SKM-1 treated with dmso at 0.1 percent for 144 hours (cell line): ENCODE results near the gene DFFA.
A peak's percentile ranks its signal among the peaks of the same experiment; 100 is the strongest.
"Not testable (repeated sequence)": the region's sequence is repeated elsewhere in the genome, so short reads cannot be mapped to it uniquely, and the experiment has no call there.

Source experiments
- DNase-seq: peaks from one replicate; lab custom pipeline; 2025; ENCODE audit not compliant: unreplicated experiment; lab: John Stamatoyannopoulos, UW

Gene DFFA

DNA sequence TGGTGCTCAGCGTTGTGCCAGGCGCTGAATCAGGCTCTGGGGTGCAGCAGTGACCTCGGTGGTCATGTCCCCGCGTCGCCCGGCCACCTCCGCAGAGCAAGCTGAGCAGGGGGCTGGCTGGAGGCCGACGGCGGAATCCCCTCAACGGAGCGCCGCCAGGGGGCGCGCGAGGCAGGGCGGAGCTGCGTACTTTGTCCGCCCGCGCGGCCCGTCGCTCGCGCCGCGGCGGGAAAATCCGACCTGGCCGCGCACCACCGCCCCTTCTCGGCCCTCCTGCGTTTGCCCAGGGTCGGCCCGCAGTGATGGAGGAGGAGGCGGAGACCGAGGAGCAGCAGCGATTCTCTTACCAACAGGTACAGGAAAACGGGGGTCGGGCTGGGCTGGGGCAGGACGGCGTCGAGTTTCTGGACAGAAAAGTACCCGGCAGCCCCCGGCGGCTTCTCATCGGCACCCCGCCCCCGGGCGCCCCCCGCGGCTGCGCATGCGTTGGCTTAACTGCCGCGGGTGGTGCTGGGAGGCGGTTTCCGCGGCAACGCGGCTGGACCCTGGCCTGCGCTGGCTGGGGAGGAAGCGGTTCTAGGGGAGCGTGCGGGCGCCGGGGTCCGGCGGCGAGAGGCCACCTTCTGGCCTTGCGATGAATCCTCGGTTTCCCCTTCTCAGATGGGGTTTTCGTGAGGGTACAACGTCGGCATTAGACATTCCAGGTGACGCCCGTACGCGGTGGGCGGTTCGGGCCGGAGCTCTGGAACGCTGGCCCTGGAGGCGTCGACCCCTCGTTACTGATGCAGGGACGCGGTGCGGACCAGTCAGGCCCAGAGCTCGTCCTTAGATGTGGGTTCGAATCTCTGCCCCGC lies 41.9 kb downstream of the DFFA start, which contains the start of gene CENPS:
Gene CENPS (plus strand): TSS at position 218 of the 854 bp plus-strand sequence. CDS start 85 bp downstream, at position 303.
- DNase-seq: peak; percentile 78

DNA sequence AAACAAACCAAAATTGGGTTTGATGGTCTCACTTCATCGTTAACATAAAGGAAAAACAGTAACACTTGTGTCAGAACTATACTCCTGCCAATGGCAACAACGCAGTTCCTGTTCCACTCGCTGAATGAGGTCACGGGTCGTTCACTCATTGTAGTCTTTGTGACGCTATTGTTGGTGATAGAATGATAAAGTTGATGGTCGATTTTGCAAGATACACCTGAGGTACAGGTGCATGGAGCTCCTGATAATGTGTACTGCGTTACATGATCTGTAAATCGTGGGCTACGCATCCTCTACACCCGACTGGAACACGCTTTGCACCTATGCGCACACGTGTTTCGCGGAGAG lies 42.5 kb downstream of the DFFA start:
- no peak for DNase-seq

DNA sequence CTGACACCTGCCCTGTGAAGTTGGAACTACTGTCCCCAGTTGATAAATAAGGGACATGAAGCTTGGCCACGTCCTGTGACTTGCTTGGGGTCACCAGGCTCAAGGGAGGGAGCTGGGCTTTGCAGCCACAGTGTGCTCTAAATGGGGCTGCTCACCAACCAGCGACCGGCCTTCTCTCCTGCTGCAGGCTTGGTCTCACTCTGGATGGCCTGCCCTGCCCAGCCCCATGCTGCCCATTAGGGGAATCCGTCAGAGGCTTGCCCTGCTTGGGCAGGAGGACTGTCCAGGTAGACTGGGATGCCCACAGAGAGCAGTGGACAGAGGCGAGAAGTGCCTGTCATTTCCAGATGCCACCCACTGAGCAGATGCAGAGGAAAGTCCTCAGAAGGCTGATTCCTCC lies 43.3 kb downstream of the DFFA start:
- DNase-seq: no peak

DNA sequence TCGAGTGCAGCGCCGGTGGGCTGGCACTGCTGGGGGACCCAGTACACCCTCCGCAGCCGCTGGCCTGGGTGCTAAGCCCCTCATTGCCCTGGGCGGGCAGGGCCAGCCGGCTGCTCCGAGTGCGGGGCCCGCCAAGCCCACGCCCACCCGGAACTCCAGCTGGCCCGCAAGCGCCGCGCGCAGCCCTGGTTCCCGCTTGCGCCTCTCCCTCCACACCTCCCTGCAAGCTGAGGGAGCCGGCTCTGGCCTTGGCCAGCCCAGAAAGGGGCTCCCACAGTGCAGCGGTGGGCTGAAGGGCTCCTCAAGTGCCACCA lies 45.8 kb downstream of the DFFA start:
- DNase-seq: not testable (repeated sequence)

DNA sequence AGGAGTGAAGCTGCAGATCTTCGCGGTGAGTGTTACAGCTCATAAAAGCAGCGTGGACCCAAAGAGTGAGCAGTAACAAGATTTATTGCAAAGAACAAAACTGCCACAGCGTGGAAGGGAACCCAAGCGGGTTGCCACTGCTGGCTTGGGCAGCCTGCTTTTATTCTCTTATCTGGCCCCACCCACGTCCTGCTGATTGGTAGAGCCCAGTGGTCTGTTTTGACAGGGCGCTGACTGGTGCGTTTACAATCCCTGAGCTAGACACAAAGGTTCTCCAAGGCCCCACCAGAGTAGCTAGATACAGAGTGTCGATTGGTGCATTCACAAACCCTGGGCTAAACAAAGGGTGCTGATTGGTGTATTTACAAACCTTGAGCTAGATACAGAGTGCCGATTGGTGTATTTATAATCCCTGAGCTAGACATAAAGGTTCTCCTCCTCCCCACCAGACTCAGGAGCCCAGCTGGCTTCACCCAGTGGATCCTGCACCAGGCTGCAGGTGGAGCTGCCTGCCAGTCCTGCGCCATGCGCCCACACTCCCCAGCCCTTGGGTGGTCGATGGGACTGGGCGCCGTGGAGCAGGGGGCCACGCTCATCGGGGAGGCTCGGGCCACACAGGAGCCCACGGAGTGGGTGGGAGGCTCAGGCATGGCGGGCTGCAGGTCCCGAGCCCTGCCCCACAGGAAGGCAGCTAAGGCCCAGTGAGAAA lies 46.3 kb downstream of the DFFA start:
- DNase-seq: not testable (repeated sequence)

DNA sequence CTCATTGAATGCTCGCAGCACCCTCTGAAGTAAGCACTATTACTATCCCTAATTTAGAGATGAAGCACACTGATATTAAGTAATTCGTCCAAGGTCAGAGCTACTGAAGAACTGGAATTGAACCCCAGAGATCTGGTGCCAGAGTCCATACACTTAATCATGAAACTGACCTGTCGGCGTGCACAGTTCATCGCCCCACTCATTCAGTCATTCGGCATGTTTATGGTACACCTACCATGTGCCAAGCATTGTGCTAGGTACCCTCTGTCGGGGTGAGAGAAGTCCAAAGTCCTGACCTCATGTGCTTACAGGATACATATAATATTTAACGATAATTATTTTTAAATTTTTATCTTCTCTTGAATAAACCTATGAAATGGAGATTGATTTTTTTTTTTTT lies 47.7 kb downstream of the DFFA start:
- no peak for DNase-seq

DNA sequence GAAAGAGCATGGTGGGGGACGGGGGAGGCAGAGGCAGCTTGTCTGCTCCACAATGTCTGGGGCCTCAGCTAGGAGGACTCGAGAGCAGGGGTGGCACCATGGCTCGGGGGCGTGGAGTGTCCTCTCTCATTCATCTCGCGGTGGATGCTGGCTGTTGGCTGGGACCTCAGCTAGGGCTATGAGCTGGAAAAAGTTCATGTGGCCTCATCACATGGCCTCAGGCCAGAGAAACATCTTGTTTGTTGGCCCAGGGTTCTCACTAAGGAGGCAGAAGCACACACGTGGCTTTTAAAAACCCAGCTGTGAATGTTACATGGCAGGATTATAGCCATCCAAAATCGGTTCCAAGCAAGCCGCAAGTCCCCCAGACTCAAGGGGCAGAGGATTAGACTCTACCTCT lies 48.3 kb downstream of the DFFA start:
- DNase-seq: no peak

DNA sequence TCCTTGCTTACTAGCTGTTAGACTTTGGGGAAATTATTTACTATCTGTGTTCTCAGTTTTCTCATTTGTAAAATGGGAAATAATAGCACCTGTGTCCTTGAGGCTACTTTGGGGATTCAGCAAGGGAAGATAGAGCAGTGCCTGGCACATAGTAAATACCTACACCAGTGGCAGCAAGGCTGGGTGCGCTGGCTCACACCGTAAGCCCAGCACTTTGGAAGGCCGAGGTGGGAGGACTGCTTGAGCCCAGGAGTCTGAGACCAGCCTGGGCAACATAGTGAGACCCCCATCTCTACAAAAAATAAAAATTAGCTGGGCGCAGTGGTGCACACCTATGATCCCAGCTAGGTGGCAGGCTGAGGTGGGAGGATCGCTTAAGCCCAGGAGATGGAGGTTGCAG lies 50.7 kb downstream of the DFFA start:
- DNase-seq: no peak

DNA sequence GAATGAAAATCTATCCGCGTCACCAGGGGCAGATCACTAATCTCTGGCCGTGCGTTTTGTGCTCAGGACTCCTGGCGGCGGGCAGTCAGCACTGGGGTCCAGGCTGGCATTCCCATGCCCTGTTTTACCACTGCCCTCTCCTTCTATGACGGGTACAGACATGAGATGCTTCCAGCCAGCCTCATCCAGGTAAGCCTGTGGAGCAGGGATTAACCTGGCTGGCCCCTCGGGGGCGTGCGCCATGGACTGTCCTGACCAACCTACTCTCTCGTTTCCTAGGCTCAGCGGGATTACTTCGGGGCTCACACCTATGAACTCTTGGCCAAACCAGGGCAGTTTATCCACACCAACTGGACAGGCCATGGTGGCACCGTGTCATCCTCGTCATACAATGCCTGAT lies 53.0 kb downstream of the DFFA start:
- DNase-seq: no peak

DNA sequence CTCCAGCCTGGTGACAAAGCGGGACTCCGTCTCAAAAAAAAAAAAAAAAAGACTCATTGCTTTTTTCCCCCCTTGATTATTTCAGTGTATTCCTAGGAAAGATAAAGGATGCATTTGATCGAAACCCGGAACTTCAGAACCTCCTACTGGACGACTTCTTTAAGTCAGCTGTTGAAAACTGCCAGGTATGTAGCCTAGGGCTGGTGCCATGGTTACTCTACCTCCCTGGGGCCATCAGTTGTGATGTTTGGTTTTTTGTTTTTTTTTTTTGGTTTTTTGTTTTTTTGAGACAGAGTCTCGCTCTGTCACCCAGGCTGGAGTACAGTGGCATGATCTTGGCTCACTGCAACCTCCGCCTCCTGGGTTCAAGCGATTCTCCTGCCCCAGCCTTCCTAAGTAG lies 53.6 kb downstream of the DFFA start:
- DNase-seq: not testable (repeated sequence)

DNA sequence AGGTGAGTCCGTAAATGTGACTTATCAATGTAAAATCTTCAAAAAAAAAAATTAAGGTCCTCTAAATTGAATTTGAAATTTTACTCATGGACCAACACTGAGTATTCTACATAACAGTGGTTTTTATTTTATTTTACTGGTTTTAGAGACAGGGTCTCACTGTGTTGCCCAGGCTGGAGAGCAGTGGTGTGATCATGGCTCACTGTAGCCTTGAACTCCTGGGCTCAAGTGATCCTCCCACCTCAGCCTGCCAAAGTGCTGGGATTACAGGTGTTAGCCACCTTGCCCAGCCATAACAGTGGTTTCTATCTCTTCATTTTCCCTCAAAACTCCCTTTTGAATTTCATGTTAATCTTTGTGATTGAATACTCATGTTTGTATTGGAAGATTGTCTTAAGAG lies 56.4 kb downstream of the DFFA start:
- not testable (repeated sequence) for DNase-seq

DNA sequence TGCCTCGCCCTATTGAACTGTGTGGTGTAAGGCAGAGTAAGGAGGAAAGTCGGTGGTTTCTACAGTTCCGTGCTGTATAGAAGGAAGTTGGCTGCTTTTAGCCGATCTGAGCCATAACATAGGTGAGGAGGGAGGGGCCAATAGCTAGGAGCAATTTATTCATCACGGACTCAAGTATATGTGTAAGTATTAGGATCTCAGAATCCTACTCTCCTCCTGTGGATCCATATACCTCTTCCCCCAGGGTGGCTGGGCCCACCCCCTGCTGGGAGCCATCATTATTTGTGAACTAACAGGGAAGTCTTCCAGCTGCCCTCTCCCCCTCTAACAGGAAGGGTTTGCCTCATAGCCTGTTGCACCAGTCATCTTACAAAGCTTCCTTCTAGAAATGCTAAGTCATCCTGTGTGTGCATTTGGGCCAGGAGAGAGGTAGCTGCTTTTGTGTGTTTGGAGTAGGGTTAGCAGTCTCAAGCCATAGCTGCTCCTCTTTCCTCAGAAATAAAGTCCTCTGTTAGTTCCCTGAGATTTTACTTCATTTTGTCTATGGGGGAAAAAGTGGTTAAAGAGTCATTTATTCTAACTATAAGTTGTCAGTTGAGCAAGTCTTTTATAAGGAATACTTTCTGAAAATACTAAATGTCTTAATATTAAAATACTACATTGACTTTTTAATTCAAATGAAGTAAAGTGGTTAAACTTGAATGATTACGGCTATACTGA lies 57.0 kb downstream of the DFFA start:
- peak; percentile 96 for DNase-seq

DNA sequence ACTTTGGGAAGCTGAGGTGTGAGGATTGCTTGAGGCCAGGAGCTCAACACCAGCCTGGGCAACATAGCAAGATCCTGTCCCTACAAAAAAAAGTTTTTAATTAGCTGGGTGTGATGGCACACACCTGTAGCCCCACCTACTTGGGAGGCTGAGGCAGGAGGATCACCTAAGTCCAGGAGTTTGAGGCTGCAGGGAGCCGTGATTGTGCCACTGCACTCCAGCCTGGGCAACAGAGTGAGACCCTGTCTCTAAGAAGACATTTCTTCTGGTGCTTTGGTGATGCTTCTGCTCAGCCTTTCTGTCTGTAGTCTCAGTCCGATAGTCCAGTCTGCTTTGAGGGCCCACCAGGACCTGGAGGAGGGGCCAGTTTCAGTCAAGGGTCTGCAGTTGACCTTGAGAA lies 65.1 kb downstream of the DFFA start:
- DNase-seq: no peak
